HG02798 (cell line): Measurements from ENCODE around the gene SELPLG.
"Not testable (repeated sequence)": the region's sequence is repeated elsewhere in the genome, so short reads cannot be mapped to it uniquely, and the experiment has no call there.

Experiments used
- ATAC-seq: cut with Tn5 transposase; IDR thresholded peaks from one replicate; pipeline ENCODE4 v1.9.1; 2021; ENCODE audit warnings: mild to moderate bottlenecking; ENCODE audit not compliant: unreplicated experiment, poor library complexity

The SELPLG gene

DNA sequence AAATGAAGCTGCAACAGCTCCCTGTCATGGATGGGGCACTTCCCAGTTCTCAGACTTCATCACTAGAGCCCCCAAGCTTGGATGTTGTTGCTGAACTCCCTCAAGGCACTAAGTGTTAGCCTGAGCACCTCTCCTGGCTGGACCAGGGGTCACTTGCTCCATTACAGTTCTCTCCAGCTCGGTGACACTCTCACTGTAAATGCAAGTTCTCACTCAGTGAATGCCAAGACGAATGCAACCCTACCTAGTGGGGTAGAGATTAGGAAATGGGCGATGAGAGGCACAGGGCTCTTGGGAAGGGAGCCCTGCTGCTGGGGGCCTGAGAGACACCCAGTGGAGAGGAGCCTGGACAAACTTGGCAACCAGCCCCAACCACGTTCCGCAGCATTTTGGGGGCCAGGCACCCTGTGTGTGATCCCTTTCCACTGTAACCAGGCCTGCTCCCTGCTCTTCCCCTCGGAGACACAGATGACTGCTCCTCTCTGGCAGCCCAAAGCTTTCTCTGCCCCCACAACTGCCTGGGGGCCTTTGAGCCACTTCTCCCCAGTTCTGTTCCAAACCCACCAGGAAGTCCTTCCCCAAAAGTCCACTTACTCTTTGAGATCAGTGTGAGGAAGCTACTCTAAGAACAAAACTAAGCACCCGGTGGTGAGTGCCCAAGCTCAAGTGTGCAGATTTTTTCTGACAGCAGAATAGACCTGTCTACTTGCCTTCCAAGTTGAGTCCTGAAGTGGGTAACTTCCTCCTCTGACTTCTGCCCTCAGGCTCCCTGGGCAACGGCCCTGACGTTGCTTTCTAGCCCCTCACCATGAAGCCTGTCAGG, 8.0 kb upstream of the SELPLG start:
- no peak for ATAC-seq

DNA sequence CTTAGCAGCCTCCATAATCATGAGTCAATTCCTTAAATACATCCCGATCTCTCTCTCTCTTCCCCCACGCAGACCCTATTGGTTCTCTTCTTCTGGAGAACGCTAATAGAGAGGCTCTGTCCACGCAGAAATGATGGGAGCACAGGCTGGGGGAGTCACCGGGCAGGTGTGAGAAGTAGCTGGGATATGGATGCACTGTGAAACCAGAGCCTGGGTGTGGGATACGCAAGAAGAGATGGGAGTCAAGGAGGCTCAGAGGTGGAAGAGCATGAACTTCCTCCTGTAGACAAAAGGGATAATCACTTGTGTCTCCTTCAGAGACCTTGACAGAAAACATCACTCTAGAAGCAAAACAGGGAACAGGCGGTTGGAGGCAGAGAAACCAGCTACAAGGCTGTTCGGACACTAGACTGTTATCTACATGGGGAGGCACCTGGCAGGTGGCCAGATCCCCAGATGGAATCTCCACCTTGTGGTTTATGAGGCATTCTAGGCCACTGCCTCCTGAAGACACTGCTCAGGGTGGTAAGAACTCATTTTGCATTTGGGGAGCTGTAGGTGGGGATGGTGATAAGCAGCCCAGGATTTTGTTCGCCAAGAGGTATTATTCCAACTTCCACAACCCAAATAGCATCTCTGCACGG, 7.2 kb upstream of the SELPLG start:
- ATAC-seq = no peak

DNA sequence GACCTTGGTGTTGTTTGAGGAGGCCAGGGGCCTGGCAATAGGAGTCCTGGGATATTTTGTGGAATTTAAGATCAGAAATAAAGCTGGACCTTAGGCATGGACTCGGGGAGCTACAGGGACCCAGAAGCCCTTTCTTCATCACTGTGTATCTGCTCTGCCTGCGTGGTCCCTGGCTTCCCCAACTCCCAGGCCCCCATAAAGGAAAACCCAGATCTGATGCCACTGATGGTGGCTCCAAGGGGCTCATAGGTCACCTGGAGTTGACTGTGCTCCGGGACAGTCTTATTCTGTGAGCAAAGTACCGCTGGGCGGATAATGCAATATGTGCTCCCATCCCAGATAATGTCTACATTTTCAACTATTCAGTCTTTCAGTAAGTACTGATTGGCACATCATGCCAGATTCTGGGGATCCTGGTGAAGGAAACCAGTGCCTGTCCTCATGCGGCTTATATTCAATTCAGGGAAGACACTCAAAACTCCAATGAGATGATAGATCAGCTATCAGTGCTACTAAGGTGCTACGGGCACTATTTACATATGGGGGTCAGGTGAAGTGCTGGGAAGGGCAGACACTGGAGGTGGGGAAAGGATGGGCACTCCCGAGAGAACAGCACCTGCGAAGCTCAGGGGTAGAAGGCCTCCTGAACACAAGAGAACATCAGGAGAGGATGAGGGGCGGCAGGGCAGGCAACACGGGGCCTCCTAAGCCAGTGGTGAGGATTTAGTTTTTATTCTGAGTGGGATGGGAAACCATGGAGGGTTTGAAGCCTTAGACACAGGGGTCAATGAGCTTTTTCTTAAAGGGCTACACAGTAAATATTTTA, 5.5 kb upstream of the SELPLG start:
- no peak for ATAC-seq

DNA sequence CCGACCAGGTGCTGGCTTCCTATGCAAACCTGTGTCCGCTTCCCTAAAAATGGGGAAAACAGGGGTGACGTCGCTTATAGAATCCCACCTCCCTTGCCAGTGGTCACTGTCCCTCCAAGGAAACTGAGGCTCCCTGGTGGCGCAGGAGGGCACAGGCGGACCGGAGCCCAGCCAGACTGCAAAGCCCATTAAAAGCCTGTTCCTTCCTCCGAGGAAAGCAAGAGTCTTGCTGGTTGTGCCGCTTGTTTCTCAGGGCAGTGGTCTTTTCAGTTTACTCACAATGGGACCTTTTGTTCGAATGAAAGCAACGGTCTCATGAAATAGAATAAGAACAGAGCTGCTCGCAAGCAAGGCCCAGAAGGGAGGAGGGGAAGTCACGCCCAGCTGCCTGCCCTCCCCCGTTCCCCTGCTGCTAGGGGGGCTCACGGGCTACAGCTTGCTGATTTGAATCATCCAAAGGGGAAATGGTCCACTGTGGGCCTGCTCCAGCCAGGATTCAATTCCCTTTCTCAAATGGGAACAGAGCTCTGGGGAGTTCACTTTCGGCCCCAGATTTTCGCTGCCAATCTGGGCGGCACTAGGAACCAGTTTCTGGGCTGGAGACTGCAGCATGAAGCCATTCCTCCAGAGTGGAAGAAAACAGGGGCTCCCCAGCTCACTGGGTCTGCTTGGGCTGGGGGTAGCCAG, 4.6 kb upstream of the SELPLG start:
- no peak for ATAC-seq

DNA sequence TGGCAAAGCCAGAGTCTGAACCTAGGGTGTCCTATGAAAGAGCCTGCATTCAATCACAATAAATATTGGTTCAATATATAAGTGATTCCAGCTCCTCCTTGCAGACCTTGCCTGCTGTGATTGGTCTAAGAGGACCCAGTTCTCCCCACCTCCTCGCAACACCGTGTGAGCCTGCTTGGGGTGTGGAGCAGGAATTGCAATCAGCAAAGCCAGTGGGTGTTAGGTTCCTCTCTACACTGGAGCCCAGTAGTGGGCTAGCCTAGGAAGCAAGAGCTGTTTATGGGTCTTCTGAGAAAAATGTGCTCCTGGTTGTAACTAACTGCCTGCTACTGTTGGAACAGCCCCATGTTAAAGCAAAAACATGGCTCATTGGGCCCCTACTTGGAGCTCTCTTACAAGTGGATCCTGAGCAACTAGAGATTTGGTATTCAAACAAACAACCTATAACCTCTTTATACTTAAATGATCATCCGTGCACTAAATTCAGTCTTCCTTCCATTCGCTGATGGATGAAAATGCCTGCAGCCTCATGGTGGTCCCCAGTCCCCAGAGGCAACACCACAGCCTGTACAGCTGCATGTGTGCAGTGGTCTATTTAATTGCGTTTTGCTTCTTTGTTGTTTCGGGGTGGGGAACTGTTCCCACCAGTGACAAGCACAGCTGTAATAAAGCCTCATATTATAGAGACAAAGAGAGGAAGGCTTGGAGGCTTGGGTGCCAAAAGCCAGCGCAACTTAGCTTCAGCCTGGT, 3.7 kb upstream of the SELPLG start:
- no peak for ATAC-seq

DNA sequence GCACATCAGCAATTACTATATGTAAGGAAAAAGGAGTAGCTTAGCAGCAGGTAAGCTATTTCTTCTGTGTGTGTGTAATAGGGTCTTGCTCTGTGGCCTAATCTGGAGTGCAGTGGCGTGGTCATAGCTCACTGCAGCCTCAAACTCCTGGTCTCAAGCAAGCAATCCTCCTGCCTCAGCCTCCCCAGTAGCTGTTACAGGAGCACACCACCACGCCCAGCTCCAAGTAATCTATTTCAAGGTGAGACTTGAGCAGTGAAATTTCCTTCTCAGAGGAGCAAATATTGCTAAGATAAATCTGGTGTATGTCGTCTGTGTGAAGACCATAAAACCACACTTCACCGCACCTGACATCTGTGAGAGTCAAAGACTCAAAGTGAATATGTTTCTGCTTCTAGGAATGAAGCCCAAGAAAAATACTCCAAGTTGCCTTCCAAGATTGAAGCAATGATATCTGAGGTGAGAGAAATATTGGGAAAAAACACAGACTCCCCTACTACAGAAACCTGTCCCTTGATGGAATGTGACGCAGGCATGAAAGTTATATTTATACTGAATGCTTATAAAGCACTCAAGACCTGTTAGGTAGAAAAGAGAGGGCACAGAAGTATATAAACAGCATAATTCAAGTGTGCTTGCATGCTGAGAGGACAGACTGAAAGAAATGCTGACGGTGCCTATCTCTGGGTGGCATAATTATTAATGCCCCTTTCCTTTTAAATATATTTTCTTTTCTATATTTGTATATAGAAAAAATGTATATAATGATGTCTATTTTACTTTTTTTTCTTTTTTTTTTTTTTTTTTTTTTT, 2.5 kb upstream of the SELPLG start:
- ATAC-seq = no peak

DNA sequence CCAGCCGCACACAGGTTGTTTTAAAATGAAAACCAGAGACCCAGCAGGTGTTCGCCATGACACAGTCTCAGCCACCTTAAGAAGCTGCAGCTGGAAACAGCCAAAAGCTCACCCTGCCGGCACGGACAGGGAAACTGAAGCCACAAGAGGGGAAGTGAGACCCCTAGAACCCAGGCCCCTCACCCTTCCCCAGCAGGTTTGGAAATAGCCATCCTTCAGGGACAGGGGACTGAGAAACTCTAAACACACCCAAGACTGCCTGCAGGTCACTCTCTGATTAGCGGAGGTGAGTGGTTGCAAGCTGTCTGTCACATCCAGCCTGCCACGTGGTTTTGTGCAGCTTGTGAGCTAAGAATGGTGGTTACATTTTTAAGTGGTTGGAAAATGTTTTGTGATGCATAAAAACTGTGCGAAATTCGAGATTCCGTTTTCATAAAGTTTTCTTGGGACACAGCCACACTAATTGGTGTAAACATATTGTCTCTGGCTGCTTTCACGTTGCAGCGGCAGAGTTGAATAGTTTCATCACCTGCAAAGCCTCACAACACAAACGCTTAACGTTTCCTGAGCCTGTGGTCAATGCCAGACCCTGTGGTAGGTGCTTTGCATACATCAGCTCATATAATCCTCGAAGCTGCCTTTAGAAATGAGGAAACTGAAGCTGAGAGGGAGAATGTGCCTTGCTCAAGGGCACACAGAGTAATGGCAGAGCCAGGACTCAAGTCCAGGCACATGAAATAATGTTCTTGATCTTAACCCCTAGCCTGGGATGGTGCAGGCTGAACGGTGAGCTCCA, 1.7 kb upstream of the SELPLG start:
- ATAC-seq = peak; percentile 52

DNA sequence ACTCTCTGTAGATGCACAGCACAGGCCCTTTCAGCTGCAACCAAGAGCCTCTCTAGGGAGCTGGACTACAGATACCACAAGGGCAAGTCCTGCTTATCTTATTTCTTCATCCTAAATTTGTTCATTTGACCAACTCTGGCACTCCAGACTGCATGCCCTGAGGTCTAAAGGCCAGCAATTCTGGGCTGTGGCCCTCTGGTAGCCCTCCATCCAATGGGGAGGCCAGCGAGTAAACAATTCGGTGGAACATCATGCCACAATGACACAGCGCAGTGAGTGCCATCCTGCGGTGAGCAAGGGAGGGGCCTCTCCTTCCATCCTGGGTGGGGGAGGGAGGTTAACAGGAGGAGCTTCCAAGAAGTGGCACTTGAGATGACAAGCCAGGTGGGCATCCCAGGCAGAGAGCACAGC, 652 bp upstream of the SELPLG start:
- ATAC-seq = no peak

DNA sequence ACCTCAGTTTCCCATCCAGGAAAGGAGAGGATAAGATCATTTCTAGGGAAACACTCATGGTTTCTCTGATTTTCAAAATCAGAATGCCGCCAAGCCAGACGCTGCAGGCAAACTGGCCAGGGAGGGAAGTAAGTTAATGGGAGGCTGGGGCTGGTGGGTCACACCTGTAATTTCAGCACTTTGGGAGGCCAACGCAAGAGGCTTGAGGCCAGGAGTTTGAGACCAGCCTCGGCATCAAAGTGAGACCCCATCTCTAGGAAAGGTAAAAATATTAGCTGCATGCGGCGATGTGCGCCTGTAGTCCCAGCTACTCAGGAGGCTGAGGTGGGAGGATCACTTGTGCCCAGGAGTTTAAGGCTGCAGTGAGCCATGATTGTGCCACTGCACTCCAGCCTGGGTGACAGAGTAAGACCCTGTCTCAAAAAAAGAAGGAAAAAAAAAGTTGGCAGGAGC, 587 bp downstream of the SELPLG start:
- no peak for ATAC-seq

DNA sequence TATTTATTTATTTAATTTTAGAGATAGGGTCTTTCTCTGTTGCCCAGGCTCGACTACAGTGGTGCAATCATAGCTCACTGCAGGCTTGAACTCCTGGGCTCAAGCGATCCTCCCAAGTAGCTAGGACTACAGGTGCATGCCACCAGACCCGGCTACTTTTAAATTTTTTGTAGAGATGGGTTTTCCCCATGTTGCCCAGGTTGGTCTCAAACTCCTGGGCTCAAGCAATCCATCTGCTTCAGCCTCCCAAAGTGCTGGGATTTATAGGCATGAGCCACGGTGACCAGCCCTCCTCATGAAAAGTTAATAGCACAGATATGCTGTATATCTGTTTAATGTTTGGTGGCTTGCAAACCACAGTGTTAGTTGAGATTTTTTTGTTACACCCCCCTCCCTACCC, 2.4 kb downstream of the SELPLG start:
- not testable (repeated sequence) for ATAC-seq

DNA sequence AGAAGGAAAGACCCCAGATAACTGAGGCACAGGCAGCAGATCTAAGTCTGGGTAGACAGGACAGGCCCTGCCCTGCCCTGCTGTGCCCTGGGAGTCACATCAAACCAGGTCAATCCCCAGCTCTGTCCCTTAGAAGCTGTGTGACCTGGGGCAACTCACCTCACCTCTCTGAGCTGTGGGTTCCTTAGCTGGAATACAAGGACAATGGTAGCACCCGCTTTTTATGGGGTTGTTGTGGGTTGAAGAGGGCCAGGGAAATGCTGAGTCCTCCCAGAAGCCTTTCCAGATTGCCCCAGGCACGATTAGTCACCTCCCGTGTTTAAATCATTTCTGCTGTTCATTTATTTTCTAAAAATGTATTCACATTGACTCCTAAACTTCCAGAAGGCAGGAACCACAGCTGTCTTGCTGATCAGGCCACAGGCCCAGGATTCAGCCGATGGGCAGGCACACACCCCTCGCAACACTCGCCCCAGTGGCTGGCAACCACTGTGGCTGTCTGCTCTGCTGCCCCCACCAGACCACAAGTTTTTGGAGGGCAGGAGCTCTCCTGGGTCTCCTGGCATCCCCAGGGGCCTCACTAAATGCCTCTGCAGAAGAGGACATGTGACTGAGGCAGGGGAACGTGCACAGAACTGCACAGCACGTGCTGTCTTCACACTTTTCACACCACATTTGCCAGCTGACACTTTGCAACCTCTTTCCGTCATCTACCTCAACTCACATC, 3.0 kb downstream of the SELPLG start:
- ATAC-seq = no peak

DNA sequence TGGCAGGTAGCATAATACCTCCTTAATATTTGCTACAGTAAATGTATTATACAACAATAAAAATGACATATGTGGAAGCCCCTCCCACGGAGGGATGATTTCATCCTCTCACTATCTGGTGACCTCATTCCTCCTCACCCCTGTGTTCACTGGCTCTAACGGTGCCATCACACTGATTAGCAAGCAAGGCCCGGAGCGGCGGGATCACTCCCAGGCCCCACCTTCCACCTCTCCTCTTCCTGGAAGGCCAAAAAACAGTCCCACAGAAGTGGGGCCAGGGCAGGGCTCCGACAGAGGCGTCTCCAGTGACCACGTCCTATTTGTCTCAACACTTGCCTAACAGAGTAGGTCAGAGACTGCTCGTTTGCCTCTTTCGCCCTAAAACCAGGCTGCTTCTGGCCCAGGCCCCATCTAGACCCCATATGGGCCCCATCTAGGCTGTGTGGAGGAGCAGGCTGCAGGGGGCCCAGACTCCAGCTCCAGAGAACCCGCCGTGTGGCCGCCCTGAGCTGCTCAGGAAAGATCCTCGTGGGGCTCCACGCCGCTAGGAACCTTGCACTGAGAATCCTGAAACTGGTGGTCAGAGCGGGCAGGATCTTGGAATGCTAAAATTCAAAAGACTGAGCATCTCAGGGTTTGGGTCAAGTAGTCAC, 3.7 kb downstream of the SELPLG start:
- ATAC-seq = no peak

DNA sequence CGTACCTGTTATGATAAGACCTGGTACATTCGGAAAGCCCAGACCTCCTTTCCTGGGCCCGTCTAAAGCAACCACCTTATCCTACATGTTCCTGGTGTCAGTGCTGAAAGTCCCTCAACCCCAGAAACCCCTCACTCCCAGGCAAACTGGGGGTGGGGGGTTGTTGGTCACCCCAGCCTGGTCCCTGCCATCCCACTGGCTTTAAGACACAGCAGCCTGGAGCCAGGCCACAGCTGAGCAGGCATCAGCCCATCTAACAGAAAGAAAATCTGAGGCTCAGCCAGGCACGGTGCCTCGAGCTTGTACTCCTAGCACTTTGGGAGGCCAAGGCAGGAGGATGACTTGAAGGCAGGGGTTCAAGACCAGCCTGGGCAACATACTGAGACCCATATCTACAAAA, 4.5 kb downstream of the SELPLG start:
- ATAC-seq = no peak

DNA sequence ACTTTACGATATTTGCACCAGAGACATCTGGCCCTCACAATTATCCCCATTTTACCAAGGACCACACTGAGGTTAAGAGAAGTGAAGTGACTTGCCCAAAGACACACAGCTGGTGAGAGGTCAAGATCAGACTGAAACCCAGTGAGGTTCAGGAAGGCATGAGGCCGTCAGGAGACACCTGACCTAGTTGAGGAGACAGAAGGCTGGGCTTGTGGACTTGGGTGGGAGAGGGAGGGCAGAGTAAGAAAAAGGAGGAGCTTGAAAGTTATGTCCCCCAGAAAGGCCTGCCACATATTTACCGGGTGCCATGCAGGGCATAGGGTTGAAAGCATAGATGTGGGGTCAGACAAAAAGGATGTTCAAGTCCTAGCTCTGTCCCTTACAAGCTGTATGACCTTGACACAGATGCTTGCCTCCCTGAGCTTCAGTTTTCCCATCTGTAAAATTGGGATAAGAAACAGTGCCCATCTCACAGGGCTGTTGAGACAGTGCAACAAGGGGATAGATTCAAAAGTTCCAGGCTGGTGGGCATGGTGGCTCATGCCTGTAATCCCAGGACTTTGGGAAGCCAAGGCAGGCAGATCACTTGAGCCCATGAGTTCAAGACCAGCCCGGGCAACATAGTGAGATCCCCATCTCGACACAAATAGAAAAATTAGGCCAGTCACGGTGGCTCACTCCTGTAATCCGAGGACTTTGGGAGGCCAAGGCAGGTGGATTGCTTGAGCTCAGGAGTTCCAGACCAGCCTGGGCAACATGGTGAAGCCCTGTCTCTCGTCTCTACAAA, 6.4 kb downstream of the SELPLG start:
- no peak for ATAC-seq

DNA sequence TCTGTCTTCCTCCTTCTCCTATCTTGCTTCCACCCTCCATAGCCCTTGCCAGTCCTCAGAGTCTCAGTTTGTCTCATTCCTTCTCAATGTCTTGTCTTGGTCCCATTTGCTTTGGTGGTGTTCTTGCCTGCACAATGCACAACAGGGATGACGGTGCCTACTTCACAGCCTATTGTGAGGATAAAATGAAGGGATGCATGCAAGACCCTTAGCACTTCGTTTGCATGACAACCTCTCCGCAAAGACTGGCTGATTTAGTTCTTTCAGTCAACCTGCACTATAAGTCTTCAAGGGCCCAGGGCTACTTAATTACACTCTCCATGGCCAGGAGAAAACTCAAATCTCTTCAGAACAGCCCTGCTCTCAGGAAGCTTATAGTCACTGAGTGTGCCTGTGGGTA, 8.5 kb downstream of the SELPLG start:
- ATAC-seq = no peak

DNA sequence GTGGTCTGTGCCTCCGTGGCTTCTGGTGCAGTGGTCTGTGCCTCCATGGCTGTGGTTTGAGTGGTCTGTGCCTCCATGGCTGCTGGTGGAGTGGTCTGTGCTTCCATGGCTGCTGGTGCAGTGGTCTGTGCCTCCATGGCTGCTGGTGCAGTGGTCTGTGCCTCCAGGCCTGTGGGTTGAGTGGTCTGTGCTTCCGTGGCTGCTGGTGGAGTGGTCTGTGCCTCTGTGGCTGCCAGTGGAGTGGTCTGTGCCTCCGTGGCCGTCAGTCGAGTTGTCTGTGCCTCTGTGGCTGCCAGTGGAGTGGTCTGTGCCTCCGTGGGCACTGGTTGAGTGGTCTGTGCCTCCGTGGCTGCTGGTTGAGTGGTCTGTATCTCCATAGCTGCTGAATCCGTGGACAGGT, 10.1 kb downstream of the SELPLG start:
- ATAC-seq = no peak
